GM12891 (cell line): Measurements from ENCODE around the gene CEACAM4.

Experiments used
- PAX5 ChIP-seq: IDR thresholded peaks from 2 replicates; pipeline ENCODE4 v1.6.1; 2011; ENCODE audit warnings: low read length, moderate library complexity, mild to moderate bottlenecking; ENCODE audit not compliant: insufficient read depth, severe bottlenecking
- POLR2A ChIP-seq: IDR thresholded peaks from 2 replicates; pipeline ENCODE4 v1.6.1; 2011; ENCODE audit warnings: low read depth, low read length, control low read depth
- POLR2AphosphoS5 ChIP-seq: IDR thresholded peaks from 2 replicates; pipeline ENCODE4 v1.6.1; 2011; ENCODE audit warnings: low read depth, low read length, control low read depth
- POU2F2 ChIP-seq: IDR thresholded peaks from 2 replicates; pipeline ENCODE4 v1.6.1; 2011; ENCODE audit warnings: low read depth, mild to moderate bottlenecking, control low read depth, low read length, moderate library complexity
- SPI1 ChIP-seq: IDR thresholded peaks from 2 replicates; pipeline ENCODE4 v1.6.1; 2011; ENCODE audit warnings: low read depth, low read length, control low read depth
- TAF1 ChIP-seq: IDR thresholded peaks from 2 replicates; pipeline ENCODE4 v1.6.1; 2011; ENCODE audit warnings: low read depth, low read length, control low read depth

GRCh38 chr19:41657157-41657556 is 30.3 kb upstream of the CEACAM4 start:
- TF ChIP-seq POLR2A, result no peak
- no peak for TF ChIP-seq POLR2AphosphoS5
- no peak for TF ChIP-seq TAF1
- TF ChIP-seq SPI1, result no peak
- TF ChIP-seq PAX5, result no peak
- no peak for TF ChIP-seq POU2F2
